ENCODE data around the gene TMED5.

- no peak for TF ChIP-seq CTCF (IDR thresholded peaks at IDR 0.05; ENCODE audit: insufficient read depth, low read length)
- no peak for TF ChIP-seq POLR2AphosphoS5 (IDR thresholded peaks at IDR 0.05; ENCODE audit: low read depth)
- no peak for TF ChIP-seq REST (IDR thresholded peaks at IDR 0.05; ENCODE audit: insufficient replicate concordance, low read depth)
Measured at GRCh38 chr1:93150729-93151128, 29.5 kb downstream of the TMED5 start.
